HG03196 (cell line): ENCODE data around the gene PRR20D.
"Not testable (repeated sequence)": the region's sequence is repeated elsewhere in the genome, so short reads cannot be mapped to it uniquely, and the experiment has no call there.

Experiments
- ATAC-seq: cut with Tn5 transposase; IDR thresholded peaks from one replicate; pipeline ENCODE4 v1.9.1; 2021; ENCODE audit not compliant: unreplicated experiment

Gene PRR20D

GRCh38 chr13:57160332-57160731 lies at the start of gene PRR20D:
Gene PRR20D, plus strand, starts transcription at chr13:57160632. Its CDS starts 387 bp downstream, at chr13:57161019.
- not testable (repeated sequence) for ATAC-seq

- no peak for ATAC-seq
These were observed 45.5 kb upstream of the PRR20D start for GRCh38 chr13:57114945-57115344.

- no peak for ATAC-seq
These were observed 36.8 kb upstream of the PRR20D start for GRCh38 chr13:57123681-57124080.

- no peak for ATAC-seq
These were observed 31.5 kb upstream of the PRR20D start for GRCh38 chr13:57128909-57129308.

- ATAC-seq = no peak
These were observed 24.3 kb upstream of the PRR20D start for GRCh38 chr13:57136093-57136492.

- ATAC-seq = no peak
These were observed 22.8 kb upstream of the PRR20D start for GRCh38 chr13:57137585-57137984.

GRCh38 chr13:57138988-57139387 lies 21.4 kb upstream of the PRR20D start:
- ATAC-seq = no peak

- not testable (repeated sequence) for ATAC-seq
These were observed 20.7 kb upstream of the PRR20D start for GRCh38 chr13:57139781-57140180.

- ATAC-seq = not testable (repeated sequence)
These were observed 20.0 kb upstream of the PRR20D start, which contains the start of gene PRR20A for GRCh38 chr13:57140235-57140968. Gene PRR20A, plus strand, starts transcription at chr13:57140918. Its CDS starts 387 bp downstream, at chr13:57141305.

GRCh38 chr13:57147188-57147587 lies 13.2 kb upstream of the PRR20D start, which contains the start of gene PRR20B:
Gene PRR20B, plus strand, starts transcription at chr13:57147488. Its CDS starts 387 bp downstream, at chr13:57147875.
- ATAC-seq = not testable (repeated sequence)

- not testable (repeated sequence) for ATAC-seq
These were observed 12.3 kb upstream of the PRR20D start for GRCh38 chr13:57148106-57148505.

GRCh38 chr13:57153761-57154160 lies 6.7 kb upstream of the PRR20D start, which contains the start of gene PRR20C:
Gene PRR20C, plus strand, starts transcription at chr13:57154061. Its CDS starts 387 bp downstream, at chr13:57154448.
- ATAC-seq = not testable (repeated sequence)

- ATAC-seq = not testable (repeated sequence)
These were observed 6.5 kb downstream of the PRR20D start, which contains the start of gene PRR20E for GRCh38 chr13:57166897-57167296. Gene PRR20E, plus strand, starts transcription at chr13:57167197. Its CDS starts 387 bp downstream, at chr13:57167584.

GRCh38 chr13:57191667-57192066 lies 31.2 kb downstream of the PRR20D start:
- no peak for ATAC-seq

- no peak for ATAC-seq
These were observed 52.6 kb downstream of the PRR20D start for GRCh38 chr13:57212989-57213388.
